GM12801 (cell line): ENCODE measurements around the gene ZNF653.

Source experiments
- TF ChIP-seq, protein P1 (sequence below): IDR thresholded peaks from one replicate; pipeline ENCODE4 v1.5.1; 2011; ENCODE audit warnings: control low read depth; ENCODE audit not compliant: insufficient read length; ENCODE audit errors: extremely low read depth

Gene ZNF653

GRCh38 chr19:11510444-11510843 lies 4.8 kb upstream of the ZNF653 start:
- TF ChIP-seq, protein P1, sequence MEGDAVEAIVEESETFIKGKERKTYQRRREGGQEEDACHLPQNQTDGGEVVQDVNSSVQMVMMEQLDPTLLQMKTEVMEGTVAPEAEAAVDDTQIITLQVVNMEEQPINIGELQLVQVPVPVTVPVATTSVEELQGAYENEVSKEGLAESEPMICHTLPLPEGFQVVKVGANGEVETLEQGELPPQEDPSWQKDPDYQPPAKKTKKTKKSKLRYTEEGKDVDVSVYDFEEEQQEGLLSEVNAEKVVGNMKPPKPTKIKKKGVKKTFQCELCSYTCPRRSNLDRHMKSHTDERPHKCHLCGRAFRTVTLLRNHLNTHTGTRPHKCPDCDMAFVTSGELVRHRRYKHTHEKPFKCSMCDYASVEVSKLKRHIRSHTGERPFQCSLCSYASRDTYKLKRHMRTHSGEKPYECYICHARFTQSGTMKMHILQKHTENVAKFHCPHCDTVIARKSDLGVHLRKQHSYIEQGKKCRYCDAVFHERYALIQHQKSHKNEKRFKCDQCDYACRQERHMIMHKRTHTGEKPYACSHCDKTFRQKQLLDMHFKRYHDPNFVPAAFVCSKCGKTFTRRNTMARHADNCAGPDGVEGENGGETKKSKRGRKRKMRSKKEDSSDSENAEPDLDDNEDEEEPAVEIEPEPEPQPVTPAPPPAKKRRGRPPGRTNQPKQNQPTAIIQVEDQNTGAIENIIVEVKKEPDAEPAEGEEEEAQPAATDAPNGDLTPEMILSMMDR, result no peak

GRCh38 chr19:11507370-11508078 lies 1.9 kb upstream of the ZNF653 start:
- TF ChIP-seq, protein P1, result no peak

DNA sequence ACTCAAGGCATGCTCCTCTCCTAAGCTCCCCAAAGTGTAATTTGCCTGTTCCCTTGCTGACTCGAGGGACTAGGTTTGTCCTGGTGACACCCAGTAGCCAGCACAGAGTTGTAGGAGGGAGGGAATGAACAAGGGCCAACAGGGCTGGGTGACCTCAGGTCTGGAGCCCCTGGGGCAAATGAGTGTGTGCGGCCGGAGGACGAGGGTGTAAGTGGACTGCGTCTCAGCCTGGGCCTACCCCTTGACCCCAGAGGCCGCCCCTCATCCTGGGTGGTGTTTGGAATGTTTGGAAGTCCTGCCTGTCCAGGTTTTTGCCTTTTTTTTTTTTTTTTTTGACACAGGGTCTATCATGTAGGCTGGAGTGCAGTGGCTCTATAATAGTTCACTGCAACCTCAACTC lies 1.3 kb upstream of the ZNF653 start:
- TF ChIP-seq, protein P1, result no peak

DNA sequence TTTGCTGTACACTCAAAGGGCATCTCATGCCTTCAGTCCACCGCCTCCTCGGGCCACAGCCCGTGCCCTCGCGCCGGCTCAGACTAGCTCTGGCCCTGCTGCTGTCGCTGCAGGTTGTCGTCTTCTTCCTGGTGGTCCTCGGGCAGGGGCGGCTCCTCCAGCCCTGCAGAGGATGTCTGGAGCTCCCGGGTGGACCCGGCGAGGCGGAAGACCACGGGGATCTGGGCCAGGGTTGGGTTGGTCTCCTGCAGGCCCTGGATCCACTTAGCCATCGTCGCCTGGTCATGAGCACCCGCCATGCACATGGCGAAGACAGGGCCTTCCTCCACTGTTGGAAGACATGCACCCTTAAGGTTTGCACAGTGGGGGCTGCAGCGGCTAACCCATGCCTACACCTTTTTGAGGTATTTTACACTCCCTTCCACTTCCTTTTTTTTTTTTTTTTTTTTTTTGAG lies 489 bp upstream of the ZNF653 start:
- TF ChIP-seq, protein P1, result no peak

DNA sequence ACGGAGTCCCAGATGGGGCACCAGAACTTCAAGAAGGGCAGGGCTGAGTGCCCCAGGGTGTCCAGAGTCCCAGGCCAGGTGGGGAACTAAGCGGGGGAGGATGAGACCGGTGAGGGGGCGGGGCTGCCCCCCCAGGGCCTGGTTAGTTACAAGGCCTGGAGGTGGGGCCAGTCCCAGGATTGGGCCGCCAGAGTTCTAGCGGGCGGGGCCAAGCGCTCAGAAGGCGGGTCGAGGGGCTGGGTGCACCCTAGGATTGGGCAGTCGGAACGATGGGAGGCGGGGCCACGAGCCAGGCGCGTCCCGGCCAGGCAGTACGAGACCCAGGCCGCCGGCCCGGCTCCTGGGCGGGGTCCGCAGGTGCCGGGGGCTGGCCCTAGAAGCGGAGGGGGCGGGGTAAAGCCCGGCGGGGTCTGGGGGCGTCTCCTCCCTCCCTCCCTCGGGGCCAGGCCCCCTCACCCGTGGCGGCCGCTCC lies 571 bp downstream of the ZNF653 start:
- TF ChIP-seq, protein P1, result no peak

DNA sequence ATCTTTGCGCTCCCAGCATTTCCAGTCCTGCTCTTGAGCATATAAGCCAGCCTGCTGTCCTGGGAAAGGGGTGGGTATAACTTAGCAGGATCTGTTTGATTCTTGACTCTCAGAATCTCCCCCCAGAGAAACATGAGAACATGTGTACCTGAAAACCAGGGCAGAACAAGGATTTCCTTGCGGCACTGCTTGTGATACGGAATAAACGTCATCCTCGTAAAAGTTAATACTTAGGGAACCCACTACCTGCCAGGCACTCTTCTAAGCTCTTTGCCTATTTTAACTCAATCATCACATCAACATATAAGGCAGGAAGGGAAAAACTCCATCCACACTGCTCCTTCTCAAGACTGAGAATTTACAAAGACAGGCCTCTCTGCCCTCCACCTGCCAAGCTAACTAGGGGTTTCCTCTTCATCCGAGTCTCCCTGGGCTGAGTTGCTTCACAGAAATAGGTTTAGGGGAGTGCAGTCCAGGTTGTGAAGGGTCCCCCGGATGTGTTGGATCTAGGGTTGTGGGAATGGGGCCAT lies 1.1 kb downstream of the ZNF653 start:
- TF ChIP-seq, protein P1, result no peak

GRCh38 chr19:11499890-11500420 lies 5.7 kb downstream of the ZNF653 start:
- TF ChIP-seq, protein P1, result no peak
